Measurements from ENCODE around the gene CEP72. TPM values are rescaled to one million over a fixed set of nuclear protein-coding genes. Genes with fewer than 3 reads are reported as not detected.

Gene CEP72
- polyA plus RNA-seq, 1 donor (not counting 4 experiments of a cell fraction or from before 2014, with no cell fraction given): 4.5 TPM

- dilution Hi-C loops (cut with MboI; ENCODE audit: extremely low pct_ligation_motif_present, low sequenced_read_pairs): no loop called here
These were observed 52.8 kb downstream of the CEP72 start for GRCh38 chr5:664994-665360.

GRCh38 chr5:665541-665955, 53.4 kb downstream of the CEP72 start:
- no peak overlapping the region for H3K4me2 ChIP-seq (ENCODE audit: control insufficient read depth, extremely low read depth, insufficient read depth, low read depth, low read length)
- no peak overlapping the region for H3K4me3 ChIP-seq (ENCODE audit: control insufficient read depth in 2 of 3, extremely low read depth in 1 of 3, insufficient read depth in 2 of 3, low read depth in 1 of 3, low read length in 3 of 3)
- FAIRE-seq (no peak), DNase-seq (ENCODE audit: low read depth, low spot score) (no peak)
- no peaks in the 10 kb centered on the region for H3K4me1 ChIP-seq (ENCODE audit: control insufficient read depth, extremely low read depth, insufficient read depth, low read length)
- no peak overlapping the region for H3K9ac ChIP-seq (ENCODE audit: control insufficient read depth, extremely low read depth, insufficient read depth, low read length)
- no peak overlapping the region for H2AFZ ChIP-seq (ENCODE audit: control insufficient read depth, low read length)
- H3K9me1 ChIP-seq (ENCODE audit: control insufficient read depth, extremely low read depth, insufficient read depth, low read length): no peaks in the 10 kb centered on the region
- no peaks in the 10 kb centered on the region for H3K9me3 ChIP-seq (ENCODE audit: control insufficient read depth, low read depth, low read length)
- no peaks in the 10 kb centered on the region for H4K20me1 ChIP-seq (ENCODE audit: control insufficient read depth, extremely low read depth, insufficient read depth, low read length)
- H3K27me3 ChIP-seq (ENCODE audit: control insufficient read depth, extremely low read depth, insufficient read depth, low read length): no peaks in the 10 kb centered on the region
- no peaks in the 10 kb centered on the region for H3K79me2 ChIP-seq (ENCODE audit: control insufficient read depth, insufficient read depth, low read length)
- dilution Hi-C loops (cut with MboI; ENCODE audit: extremely low pct_ligation_motif_present, low sequenced_read_pairs): no loop called here
- H3K27ac ChIP-seq (ENCODE audit: control insufficient read depth, insufficient read depth, low read length): no peak overlapping the region
- H3K36me3 ChIP-seq (ENCODE audit: control insufficient read depth in 2 of 2, extremely low read depth in 1 of 2, insufficient read depth in 2 of 2, low read length in 2 of 2): peaks cover 11 to 22% of the 10 kb centered on the region in 2 experiments
- TF ChIP-seq CTCF (optimal IDR thresholded peaks at IDR 0.05 in 1 of 3, IDR thresholded peaks at IDR 0.05 in 1 of 3, conservative IDR thresholded peaks at IDR 0.05 in 1 of 3; ENCODE audit: extremely low read depth in 1 of 3, insufficient read depth in 2 of 3, low read length in 3 of 3) (no peak), EZH2 (IDR thresholded peaks at IDR 0.05; ENCODE audit: low read length) (no peak)

More at GRCh38 chr5:664994-665360, 52.8 kb downstream of the CEP72 start:
- DNase-seq (ENCODE audit: low read depth, low spot score) (no peak), FAIRE-seq (no peak)
- Histone ChIP-seq H3K4me1 (ENCODE audit: control insufficient read depth, extremely low read depth, insufficient read depth, low read length) (no peaks in the 10 kb centered on the region), H3K4me3 (ENCODE audit: control insufficient read depth in 2 of 3, extremely low read depth in 1 of 3, insufficient read depth in 2 of 3, low read depth in 1 of 3, low read length in 3 of 3) (no peak overlapping the region), H3K4me2 (ENCODE audit: control insufficient read depth, extremely low read depth, insufficient read depth, low read depth, low read length) (no peak overlapping the region), H3K9ac (ENCODE audit: control insufficient read depth, extremely low read depth, insufficient read depth, low read length) (no peak overlapping the region), H3K9me1 (ENCODE audit: control insufficient read depth, extremely low read depth, insufficient read depth, low read length) (no peaks in the 10 kb centered on the region), H3K9me3 (ENCODE audit: control insufficient read depth, low read depth, low read length) (no peaks in the 10 kb centered on the region), H3K79me2 (ENCODE audit: control insufficient read depth, insufficient read depth, low read length) (no peaks in the 10 kb centered on the region), H3K27ac (ENCODE audit: control insufficient read depth, insufficient read depth, low read length) (no peak overlapping the region), H3K36me3 (ENCODE audit: control insufficient read depth in 2 of 2, extremely low read depth in 1 of 2, insufficient read depth in 2 of 2, low read length in 2 of 2) (peaks cover 14 to 22% of the 10 kb centered on the region in 2 experiments), H2AFZ (ENCODE audit: control insufficient read depth, low read length) (no peak overlapping the region), H4K20me1 (ENCODE audit: control insufficient read depth, extremely low read depth, insufficient read depth, low read length) (no peaks in the 10 kb centered on the region), H3K27me3 (ENCODE audit: control insufficient read depth, extremely low read depth, insufficient read depth, low read length) (no peaks in the 10 kb centered on the region)
- TF ChIP-seq CTCF (optimal IDR thresholded peaks at IDR 0.05 in 1 of 3, IDR thresholded peaks at IDR 0.05 in 1 of 3, conservative IDR thresholded peaks at IDR 0.05 in 1 of 3; ENCODE audit: extremely low read depth in 1 of 3, insufficient read depth in 2 of 3, low read length in 3 of 3) (no peak), EZH2 (IDR thresholded peaks at IDR 0.05; ENCODE audit: low read length) (no peak)

Measured in keratinocyte (primary cell).